Smooth muscle cell (in vitro differentiated cells): ENCODE data around the gene POU4F2. TPM values are rescaled to one million over a fixed set of nuclear protein-coding genes. Genes with fewer than 3 reads are reported as not detected.

Source experiments
- DNase-seq: peaks from one replicate; lab custom pipeline; 2025; ENCODE audit not compliant: unreplicated experiment; lab: John Stamatoyannopoulos, UW
- H2AFZ ChIP-seq: fragments of 200-600 bp; sonication (generic); 2 replicates; pipeline ENCODE4 v1.6.0; 2016; ENCODE audit warnings: antibody characterized with exemption, low read depth, mild to moderate bottlenecking
- H3F3A ChIP-seq: fragments of 200-600 bp; sonication (generic); 2 replicates; pipeline ENCODE4 v1.6.0; 2017; ENCODE audit warnings: antibody characterized with exemption, low read depth
- H3K27ac ChIP-seq: fragments of 200-600 bp; sonication (generic); 2 replicates; pipeline ENCODE4 v1.5.1; 2016; ENCODE audit warnings: low read depth, mild to moderate bottlenecking
- H3K27me3 ChIP-seq: fragments of 200-600 bp; sonication (generic); 2 replicates; pipeline ENCODE4 v1.6.1; 2016; ENCODE audit warnings: low read depth, mild to moderate bottlenecking
- H3K36me3 ChIP-seq: fragments of 200-600 bp; sonication (generic); 2 replicates; pipeline ENCODE4 v1.5.1; 2016; ENCODE audit warnings: low read depth
- H3K4me1 ChIP-seq: fragments of 200-600 bp; sonication (generic); 2 replicates; pipeline ENCODE4 v1.5.1; 2016; ENCODE audit warnings: low read depth
- H3K4me2 ChIP-seq: fragments of 200-600 bp; sonication (generic); 2 replicates; pipeline ENCODE4 v1.6.0; 2016; ENCODE audit warnings: mild to moderate bottlenecking
- H3K4me3 ChIP-seq: fragments of 200-600 bp; sonication (generic); 2 replicates; pipeline ENCODE4 v1.5.1; 2016; ENCODE audit warnings: mild to moderate bottlenecking
- H3K79me2 ChIP-seq: fragments of 200-600 bp; sonication (generic); 2 replicates; pipeline ENCODE4 v1.6.0; 2016; ENCODE audit warnings: low read depth, mild to moderate bottlenecking
- H3K9ac ChIP-seq: fragments of 200-600 bp; sonication (generic); 2 replicates; pipeline ENCODE4 v1.6.0; 2016; ENCODE audit warnings: low read depth
- H3K9me3 ChIP-seq: fragments of 200-600 bp; sonication (generic); replicated peaks from 2 replicates; pipeline ENCODE4 v1.5.1; 2016; ENCODE audit warnings: low read depth
- H4K20me1 ChIP-seq: fragments of 200-600 bp; sonication (generic); 2 replicates; pipeline ENCODE4 v1.6.0; 2016; ENCODE audit warnings: low read depth
- CTCF ChIP-seq: fragments of 200-600 bp; sonication (generic); IDR thresholded peaks from 2 replicates; pipeline ENCODE4 v1.5.1; 2017; ENCODE audit warnings: borderline replicate concordance, mild to moderate bottlenecking, antibody characterized with exemption; ENCODE audit not compliant: insufficient read depth, poor library complexity, severe bottlenecking
- WGBS: methylation state at CpG from one replicate; pipeline ENCODE4 v1.1.7; 2016; ENCODE audit warnings: low lambda C conversion rate; 5-methylcytosine and 5-hydroxymethylcytosine counted together
- polyA plus RNA-seq: library from polyadenylated mRNA; unstranded; fragments of >200 nt; fragmentation: Nextera tagmentation; extraction: Ambion mirVana; gene quantifications from 2 replicates; pipeline ENCODE4 v1.2.1, GENCODE V29; 2016
- total RNA-seq: library from RNA; depleted of rRNA; stranded (reverse); fragments of >200 nt; gene quantifications from 2 replicates; pipeline ENCODE4 v1.2.3, GENCODE V29; 2014

The POU4F2 gene
- total and polyA plus RNA-seq, 2 experiments from 2014 or later, result not detected

GRCh38 chr4:146674829-146675570, 36.3 kb downstream of the POU4F2 start:
- H3K4me3 ChIP-seq, result no peak overlapping the region
- TF ChIP-seq CTCF, result no peak
- no peak overlapping the region for H3K9ac ChIP-seq
- no peaks in the 10 kb centered on the region for H3K9me3 ChIP-seq
- 88% methylated on average over 2 of the region's 2 CpGs for WGBS
- H2AFZ ChIP-seq, result no peak overlapping the region
- no peak overlapping the region for H3K27ac ChIP-seq
- H3K79me2 ChIP-seq, result no peaks in the 10 kb centered on the region
- no peaks in the 10 kb centered on the region for H3K36me3 ChIP-seq
- no peaks in the 10 kb centered on the region for H3F3A ChIP-seq
- H3K4me1 ChIP-seq, result no peaks in the 10 kb centered on the region
- no peak for DNase-seq
- H3K4me2 ChIP-seq, result no peak overlapping the region
- H3K27me3 ChIP-seq, result no peaks in the 10 kb centered on the region
- H4K20me1 ChIP-seq, result no peaks in the 10 kb centered on the region

Other genes starting within 250 kb of the POU4F2 start
- gene SLC10A7, start 117.0 kb upstream of the POU4F2 start, total RNA-seq, result 24.8 and 34.0 TPM in 2 replicates
- 5.4 and 10.3 TPM in 2 replicates for gene SLC10A7, start 117.0 kb upstream of the POU4F2 start, polyA plus RNA-seq